ENCODE measurements around the gene FURIN. TPM values are rescaled to one million over a fixed set of nuclear protein-coding genes. Genes with fewer than 3 reads are reported as not detected.
"Not testable (repeated sequence)": the region's sequence is repeated elsewhere in the genome, so short reads cannot be mapped to it uniquely, and the experiment has no call there.

The FURIN gene
- polyA plus RNA-seq, 4 donors = 40.6 to 50.6 (median 44.7) TPM

- DNase-seq (ENCODE audit: low read depth in 4 of 4, low spot score in 3 of 4) = no peak
Observed at GRCh38 chr15:90869601-90870353, 1.4 kb downstream of the FURIN start.

GRCh38 chr15:90870354-90871138, 2.2 kb downstream of the FURIN start:
- DNase-seq (ENCODE audit: low read depth in 4 of 4, low spot score in 3 of 4) = no peak

- DNase-seq (ENCODE audit: low read depth in 4 of 4, low spot score in 3 of 4) = no peak
Observed at GRCh38 chr15:90871139-90871715, 2.8 kb downstream of the FURIN start.

GRCh38 chr15:90871716-90872485, 3.5 kb downstream of the FURIN start:
- no peak for DNase-seq (ENCODE audit: low read depth in 4 of 4, low spot score in 3 of 4)

GRCh38 chr15:90872486-90873184, 4.2 kb downstream of the FURIN start:
- no peak for DNase-seq (ENCODE audit: low read depth in 4 of 4, low spot score in 3 of 4)

- no peak for DNase-seq (ENCODE audit: low read depth in 4 of 4, low spot score in 3 of 4)
Observed at GRCh38 chr15:90873488-90873997, 5.2 kb downstream of the FURIN start.

- DNase-seq (ENCODE audit: low read depth in 4 of 4, low spot score in 3 of 4) = no peak
Observed at GRCh38 chr15:90873998-90874605, 5.7 kb downstream of the FURIN start.

GRCh38 chr15:90874986-90875385, 6.6 kb downstream of the FURIN start:
- DNase-seq (ENCODE audit: low read depth in 4 of 4, low spot score in 3 of 4) = not testable (repeated sequence)

- DNase-seq (ENCODE audit: low read depth in 4 of 4, low spot score in 3 of 4) = no peak
Observed at GRCh38 chr15:90875549-90875981, 7.2 kb downstream of the FURIN start.

GRCh38 chr15:90876046-90876445, 7.7 kb downstream of the FURIN start:
- no peak for DNase-seq (ENCODE audit: low read depth in 4 of 4, low spot score in 3 of 4)

- no peak for DNase-seq (ENCODE audit: low read depth in 4 of 4, low spot score in 3 of 4)
Observed at GRCh38 chr15:90876512-90877170, 8.3 kb downstream of the FURIN start.

- no peak for DNase-seq (ENCODE audit: low read depth in 4 of 4, low spot score in 3 of 4)
Observed at GRCh38 chr15:90877315-90877714, 8.9 kb downstream of the FURIN start.

- no peak for DNase-seq (ENCODE audit: low read depth in 4 of 4, low spot score in 3 of 4)
Observed at GRCh38 chr15:90877996-90878395, 9.6 kb downstream of the FURIN start.

GRCh38 chr15:90878660-90879059, 10.3 kb downstream of the FURIN start:
- no peak for DNase-seq (ENCODE audit: low read depth in 4 of 4, low spot score in 3 of 4)

GRCh38 chr15:90879730-90880366, 11.5 kb downstream of the FURIN start:
- DNase-seq (ENCODE audit: low read depth in 4 of 4, low spot score in 3 of 4) = no peak

GRCh38 chr15:90880381-90881145, 12.2 kb downstream of the FURIN start:
- no peak for DNase-seq (ENCODE audit: low read depth in 4 of 4, low spot score in 3 of 4)

GRCh38 chr15:90881181-90881977, 13.0 kb downstream of the FURIN start:
- DNase-seq (ENCODE audit: low read depth in 4 of 4, low spot score in 3 of 4) = no peak
